Stomach (tissue), 4 donors: Measurements from ENCODE around the gene SLC35C1.

Experiments
- CTCF ChIP-seq, 7 experiments: fragments of 450-650 bp in 4 of 7; fragments of 200-600 bp in 3 of 7; sonication (generic) in 3 of 7; IDR thresholded peaks; one replicate each; pipeline ENCODE4 v1.5.1; 2016 to 2019; ENCODE audit warnings: antibody characterized with exemption in 7 of 7, control low read depth in 2 of 7, mild to moderate bottlenecking in 1 of 7
- EP300 ChIP-seq: sonication (generic); formaldehyde crosslinking; IDR thresholded peaks from one replicate; pipeline ENCODE4 v1.6.1; 2017; ENCODE audit warnings: antibody characterized with exemption
- POLR2A ChIP-seq, 4 donors: fragments of 450-650 bp; IDR thresholded peaks; one replicate each; pipeline ENCODE4 v1.6.1; 2016; ENCODE audit warnings: antibody characterized with exemption in 4 of 4, control low read depth in 2 of 4, mild to moderate bottlenecking in 1 of 4, moderate library complexity in 1 of 4
- POLR2AphosphoS5 ChIP-seq, 3 donors: sonication (generic); formaldehyde crosslinking; IDR thresholded peaks; one replicate each; pipeline ENCODE4 v1.6.1; 2016; ENCODE audit warnings: antibody characterized with exemption in 3 of 3

- no peak for TF ChIP-seq CTCF (IDR thresholded peaks at IDR 0.05)
- no peak for TF ChIP-seq POLR2AphosphoS5 (IDR thresholded peaks at IDR 0.05)
- TF ChIP-seq POLR2A (IDR thresholded peaks at IDR 0.05) = no peak
- no peak for TF ChIP-seq EP300
Observed at GRCh38 chr11:45773786-45774655, 30.9 kb upstream of the SLC35C1 start.
